Measurements from ENCODE around the gene CRPPA. TPM values are rescaled to one million over a fixed set of nuclear protein-coding genes. Genes with fewer than 3 reads are reported as not detected.
"Not testable (repeated sequence)": the region's sequence is repeated elsewhere in the genome, so short reads cannot be mapped to it uniquely, and the experiment has no call there.

CRPPA gene
- total and polyA plus RNA-seq, 7 donors: 0.30 to 4.1 (median 2.2) TPM

DNA sequence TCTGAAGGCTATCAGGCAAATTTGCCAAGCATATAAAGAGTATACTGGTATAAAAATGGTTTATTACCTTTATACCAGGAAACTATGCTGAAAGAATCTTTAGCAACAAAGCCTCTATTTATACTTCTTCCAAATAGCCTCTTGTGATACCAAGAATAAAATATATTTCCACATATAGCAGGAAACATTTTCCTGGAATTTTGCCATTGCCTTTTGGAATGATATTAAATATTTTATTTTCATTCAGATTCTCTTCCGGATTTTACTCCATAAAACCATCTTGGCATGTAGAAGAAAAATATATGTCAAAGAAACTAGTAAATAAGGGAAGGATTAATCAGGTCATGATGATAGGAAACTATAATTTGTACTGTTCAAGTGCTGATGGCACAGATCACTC is 26.5 kb upstream of the CRPPA start:
- Histone ChIP-seq H3K9me3 (no peaks in the 10 kb centered on the region), H3K27ac (no peak overlapping the region), H3K36me3 (ENCODE audit: insufficient read depth in 1 of 2, low read depth in 1 of 2) (no peaks in the 10 kb centered on the region), H3K4me1 (no peaks in the 10 kb centered on the region), H3K4me3 (no peak overlapping the region), H3K27me3 (ENCODE audit: insufficient read depth in 3 of 3, low read length in 2 of 3) (no peaks in the 10 kb centered on the region)
- intact Hi-C loops (cut with DNase I): no loop called here
- 33 to 50% (median 47%) methylated on average over 1 of the region's 1 CpG for WGBS, 3 donors
- DNase-seq (no peak), ATAC-seq (no peak)
- TF ChIP-seq, protein P1, sequence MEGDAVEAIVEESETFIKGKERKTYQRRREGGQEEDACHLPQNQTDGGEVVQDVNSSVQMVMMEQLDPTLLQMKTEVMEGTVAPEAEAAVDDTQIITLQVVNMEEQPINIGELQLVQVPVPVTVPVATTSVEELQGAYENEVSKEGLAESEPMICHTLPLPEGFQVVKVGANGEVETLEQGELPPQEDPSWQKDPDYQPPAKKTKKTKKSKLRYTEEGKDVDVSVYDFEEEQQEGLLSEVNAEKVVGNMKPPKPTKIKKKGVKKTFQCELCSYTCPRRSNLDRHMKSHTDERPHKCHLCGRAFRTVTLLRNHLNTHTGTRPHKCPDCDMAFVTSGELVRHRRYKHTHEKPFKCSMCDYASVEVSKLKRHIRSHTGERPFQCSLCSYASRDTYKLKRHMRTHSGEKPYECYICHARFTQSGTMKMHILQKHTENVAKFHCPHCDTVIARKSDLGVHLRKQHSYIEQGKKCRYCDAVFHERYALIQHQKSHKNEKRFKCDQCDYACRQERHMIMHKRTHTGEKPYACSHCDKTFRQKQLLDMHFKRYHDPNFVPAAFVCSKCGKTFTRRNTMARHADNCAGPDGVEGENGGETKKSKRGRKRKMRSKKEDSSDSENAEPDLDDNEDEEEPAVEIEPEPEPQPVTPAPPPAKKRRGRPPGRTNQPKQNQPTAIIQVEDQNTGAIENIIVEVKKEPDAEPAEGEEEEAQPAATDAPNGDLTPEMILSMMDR (IDR thresholded peaks at IDR 0.05): no peak

DNA sequence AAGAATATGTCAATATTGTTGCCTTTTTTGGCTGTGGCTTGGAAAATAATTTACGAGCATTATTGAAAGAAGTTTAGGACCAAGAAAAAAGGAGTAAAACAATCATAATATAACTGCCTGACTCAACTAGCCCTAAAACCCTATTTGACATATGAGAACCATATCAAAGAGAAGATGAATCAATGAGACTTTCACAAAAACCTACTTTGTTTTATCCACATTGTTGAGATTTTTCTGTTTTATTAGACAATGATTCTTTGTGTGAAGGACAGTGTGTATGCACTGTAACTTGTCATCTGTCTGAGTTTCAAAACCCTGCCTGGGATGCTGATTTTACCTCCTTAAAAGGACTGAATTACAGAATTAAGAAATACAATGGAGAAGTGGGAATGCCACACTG is 25.2 kb upstream of the CRPPA start:
- intact Hi-C loops (cut with DNase I): no loop called here
- Histone ChIP-seq H3K27me3 (ENCODE audit: insufficient read depth in 3 of 3, low read length in 2 of 3) (no peaks in the 10 kb centered on the region), H3K27ac (no peak overlapping the region), H3K4me3 (no peak overlapping the region), H3K36me3 (ENCODE audit: insufficient read depth in 1 of 2, low read depth in 1 of 2) (no peaks in the 10 kb centered on the region), H3K4me1 (no peaks in the 10 kb centered on the region), H3K9me3 (no peaks in the 10 kb centered on the region)
- no peak for ATAC-seq
- DNase-seq: no peak
- TF ChIP-seq, protein P1 (IDR thresholded peaks at IDR 0.05): no peak
- WGBS, 3 donors: 80 to 97% (median 86%) methylated on average over 1 of the region's 1 CpG

DNA sequence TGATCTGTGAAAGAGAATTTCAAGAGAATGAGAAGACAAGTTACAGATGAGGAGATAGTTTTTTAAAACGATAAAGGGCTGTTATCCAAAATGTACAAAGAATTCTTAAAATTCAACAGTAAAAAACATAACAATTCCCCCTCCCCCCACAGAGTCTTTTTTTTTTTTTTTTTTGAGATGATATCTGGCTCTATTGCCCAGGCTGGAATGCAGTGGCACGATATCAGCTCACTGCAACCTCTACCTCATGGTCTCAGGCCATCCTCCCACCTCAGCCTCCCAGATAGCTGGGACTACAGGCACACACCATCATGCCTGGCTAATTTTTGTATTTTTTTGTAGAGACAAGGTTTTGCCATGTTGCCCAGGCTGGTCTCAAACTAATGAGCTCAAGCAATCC is 22.5 kb upstream of the CRPPA start:
- not testable (repeated sequence) for ATAC-seq

DNA sequence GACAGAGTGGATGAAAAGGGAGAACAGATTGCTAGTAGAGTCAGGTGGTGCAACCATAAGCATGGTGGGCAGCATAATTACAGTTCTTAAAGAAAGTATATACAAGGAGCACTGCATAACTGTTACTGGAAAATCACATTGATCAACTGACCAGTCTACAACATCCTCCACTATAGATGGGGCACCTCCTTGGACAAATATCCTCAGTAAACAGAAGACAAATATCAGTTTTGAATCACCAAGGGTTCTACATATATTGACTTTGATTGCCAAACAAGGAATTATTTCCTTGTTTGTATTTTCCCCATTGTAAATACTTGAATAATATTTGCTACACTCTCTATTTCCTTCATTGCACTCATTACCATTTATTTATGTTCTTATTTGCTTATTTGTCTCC is 17.6 kb upstream of the CRPPA start:
- TF ChIP-seq, protein P1 (IDR thresholded peaks at IDR 0.05): no peak
- Histone ChIP-seq H3K4me1 (no peaks in the 10 kb centered on the region), H3K9me3 (no peaks in the 10 kb centered on the region), H3K27ac (no peak overlapping the region), H3K4me3 (no peak overlapping the region), H3K27me3 (ENCODE audit: insufficient read depth in 3 of 3, low read length in 2 of 3) (no peaks in the 10 kb centered on the region), H3K36me3 (ENCODE audit: insufficient read depth in 1 of 2, low read depth in 1 of 2) (no peaks in the 10 kb centered on the region)
- no peak for DNase-seq
- intact Hi-C loops (cut with DNase I): loop anchor here in 1 of 2 donors (10.0 kb wide), 1 partner anchor 476 kb away; no protein-coding TSS in a partner anchor
- no peak for ATAC-seq

More for the DNA sequence above, 22.5 kb upstream of the CRPPA start:
- H3K36me3 ChIP-seq (ENCODE audit: insufficient read depth in 1 of 2, low read depth in 1 of 2); intact Hi-C loops (cut with DNase I); H3K27ac ChIP-seq; DNase-seq; H3K4me3 ChIP-seq; H3K27me3 ChIP-seq (ENCODE audit: insufficient read depth in 3 of 3, low read length in 2 of 3); H3K4me1 ChIP-seq; H3K9me3 ChIP-seq: not testable (repeated sequence)
- WGBS, 3 donors: 80 to 86% (median 84%) methylated on average over 2 of the region's 2 CpGs

DNA sequence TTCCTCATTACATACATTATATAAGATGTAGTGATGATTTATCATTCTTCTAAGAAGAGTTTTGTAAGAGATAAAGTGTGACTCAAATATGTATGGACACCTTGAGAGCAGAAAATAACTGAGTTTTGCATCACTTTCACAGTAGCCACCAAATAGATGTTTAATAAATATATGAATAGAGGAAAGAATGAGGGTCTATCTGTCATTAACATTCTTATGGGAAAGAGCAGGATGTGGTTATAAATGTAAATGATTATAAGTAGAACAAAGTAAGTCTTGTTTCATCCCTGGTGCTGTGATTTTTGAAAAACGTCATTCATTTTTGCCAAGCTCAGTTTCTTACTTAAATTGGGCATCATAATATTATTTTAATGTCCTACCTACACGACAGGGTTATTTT is 15.0 kb upstream of the CRPPA start:
- ATAC-seq (no peak), DNase-seq (no peak)
- WGBS, 3 donors: 79 to 85% (median 84%) methylated on average over 2 of the region's 2 CpGs
- intact Hi-C loops (cut with DNase I): loop anchor here in 1 of 2 donors (10.0 kb wide), 1 partner anchor 478 kb away; no protein-coding TSS in a partner anchor
- TF ChIP-seq, protein P1 (IDR thresholded peaks at IDR 0.05): no peak
- H3K4me1 ChIP-seq: no peaks in the 10 kb centered on the region
- no peaks in the 10 kb centered on the region for H3K36me3 ChIP-seq (ENCODE audit: insufficient read depth in 1 of 2, low read depth in 1 of 2)
- H3K27me3 ChIP-seq (ENCODE audit: insufficient read depth in 3 of 3, low read length in 2 of 3): no peaks in the 10 kb centered on the region
- no peak overlapping the region for H3K27ac ChIP-seq
- no peaks in the 10 kb centered on the region for H3K9me3 ChIP-seq
- H3K4me3 ChIP-seq: no peak overlapping the region
